ENCODE results near the gene EFCAB14.
A peak's percentile ranks its signal among the peaks of the same experiment; 100 is the strongest.
"Not testable (repeated sequence)": the region's sequence is repeated elsewhere in the genome, so short reads cannot be mapped to it uniquely, and the experiment has no call there.

EFCAB14 gene

GRCh38 chr1:46721686-46722205 is 2.8 kb upstream of the EFCAB14 start:
- DNase-seq = no peak

DNA sequence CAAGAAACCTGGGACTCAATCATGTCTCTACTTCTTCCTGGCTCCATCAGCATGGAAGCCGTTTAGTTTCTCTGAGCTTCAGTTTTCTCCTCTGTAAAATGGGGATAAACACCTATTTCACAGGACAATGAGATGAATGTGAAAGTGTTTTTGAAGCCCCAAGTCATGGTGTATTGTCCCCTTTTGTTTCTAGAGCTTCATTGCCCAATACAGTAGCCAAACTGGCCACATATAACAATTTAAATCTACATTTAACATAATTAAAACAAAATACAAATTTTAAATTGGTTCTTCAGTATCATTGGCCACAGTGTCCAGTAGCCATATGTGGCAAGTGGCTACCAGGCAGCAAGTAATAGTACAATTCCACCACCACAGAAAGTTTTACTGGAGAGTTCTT is 2.3 kb upstream of the EFCAB14 start:
- DNase-seq = no peak

GRCh38 chr1:46720319-46720718 is 1.4 kb upstream of the EFCAB14 start:
- not testable (repeated sequence) for DNase-seq

DNA sequence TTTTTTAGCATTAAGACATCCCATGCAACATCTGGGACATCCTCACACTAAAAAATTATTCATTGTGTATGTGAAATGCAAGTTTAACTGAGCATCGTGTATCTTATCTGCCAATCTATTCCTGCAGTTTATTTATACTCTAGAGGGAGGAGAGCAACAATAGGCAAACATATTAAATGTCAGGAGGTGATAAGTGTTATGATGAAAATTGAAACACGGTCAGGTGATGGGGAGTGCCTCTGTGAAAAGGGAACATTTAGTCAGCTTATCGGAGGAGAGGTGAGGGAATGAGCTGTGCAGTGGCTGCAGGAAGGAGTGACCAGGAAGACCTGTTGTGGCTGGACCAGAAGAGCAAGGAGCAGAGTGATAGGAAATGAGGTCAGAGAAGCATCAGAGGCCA is 775 bp upstream of the EFCAB14 start:
- peak; percentile 4 for DNase-seq

DNA sequence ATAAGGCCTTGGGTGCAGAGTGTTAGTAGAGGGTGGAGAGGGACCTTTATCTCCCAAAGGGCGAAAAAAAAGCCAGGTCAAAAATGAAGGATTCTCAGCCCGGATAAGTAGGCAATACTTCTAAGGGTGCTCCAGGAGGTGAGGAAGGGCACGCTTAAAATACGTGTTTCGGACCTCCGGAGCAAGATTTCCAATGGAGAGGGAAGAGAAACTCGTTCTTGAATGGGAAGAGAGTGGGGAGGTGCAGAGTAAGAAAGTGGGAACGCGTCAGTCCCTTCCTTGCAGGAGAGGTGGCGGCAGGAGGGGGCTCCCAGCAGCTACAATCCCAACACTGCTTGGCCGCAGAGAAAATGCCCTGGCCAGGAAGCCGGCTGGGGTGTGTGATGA is 581 bp downstream of the EFCAB14 start:
- DNase-seq = no peak

DNA sequence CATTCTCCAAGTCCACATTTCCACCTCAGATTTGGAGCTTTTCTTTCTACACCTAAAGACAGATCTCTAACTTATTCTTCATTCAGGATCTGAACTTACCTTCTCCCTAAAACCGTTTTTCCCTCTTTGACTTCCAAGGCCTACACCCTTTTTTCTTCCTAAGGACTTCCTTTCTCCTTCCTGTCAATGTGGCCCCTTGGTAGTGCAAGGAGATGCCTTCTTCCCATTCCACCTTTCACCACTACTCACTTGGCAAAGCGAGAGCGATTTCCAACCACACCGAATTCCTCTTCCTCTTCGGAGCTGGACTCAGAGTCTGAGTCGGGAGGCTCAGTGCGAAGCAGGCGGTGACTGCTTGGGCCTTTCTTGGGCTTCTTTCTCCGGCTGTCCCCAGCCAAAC is 1.3 kb downstream of the EFCAB14 start:
- no peak for DNase-seq

- no peak for DNase-seq
Observed at GRCh38 chr1:46714976-46715375, 3.9 kb downstream of the EFCAB14 start.

DNA sequence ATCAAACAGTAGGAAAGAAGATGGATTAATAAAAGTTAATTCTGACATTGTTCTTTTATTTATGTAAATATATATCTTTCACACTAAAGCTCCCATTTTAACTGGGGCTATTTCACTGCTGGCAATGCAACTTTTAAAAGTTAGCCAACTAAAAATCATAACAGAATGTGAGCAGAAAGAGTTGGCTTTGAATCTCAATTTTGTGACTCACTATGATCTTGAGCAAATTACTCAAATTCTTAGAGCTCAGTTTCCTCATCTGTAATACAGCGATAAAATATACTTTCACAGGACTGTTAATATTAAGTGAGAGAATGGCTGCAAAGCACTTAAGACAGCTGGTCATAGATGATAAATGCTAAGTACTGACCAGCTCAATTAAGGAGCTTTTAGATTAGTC is 10.8 kb downstream of the EFCAB14 start:
- no peak for DNase-seq

DNA sequence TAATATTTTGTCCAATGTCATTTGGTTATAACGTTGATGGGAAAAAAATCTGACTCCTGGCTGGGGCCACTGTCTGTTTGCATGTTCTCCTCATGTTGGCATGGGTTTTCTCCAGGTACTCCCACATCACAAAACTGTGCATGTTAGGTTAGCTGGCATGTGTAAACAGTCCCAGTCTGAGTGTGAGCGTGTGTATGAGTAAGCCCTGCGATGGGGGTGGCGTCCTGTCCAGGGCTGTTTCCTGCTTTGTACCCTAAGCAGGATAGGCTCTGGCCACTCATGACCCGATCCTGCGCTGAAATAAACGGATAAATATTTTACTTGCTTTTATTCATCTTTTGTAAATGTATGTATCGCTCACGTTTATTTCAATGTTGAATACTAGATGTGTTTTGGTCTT is 13.5 kb downstream of the EFCAB14 start:
- DNase-seq = no peak

GRCh38 chr1:46703927-46704641 is 14.8 kb downstream of the EFCAB14 start:
- no peak for DNase-seq

DNA sequence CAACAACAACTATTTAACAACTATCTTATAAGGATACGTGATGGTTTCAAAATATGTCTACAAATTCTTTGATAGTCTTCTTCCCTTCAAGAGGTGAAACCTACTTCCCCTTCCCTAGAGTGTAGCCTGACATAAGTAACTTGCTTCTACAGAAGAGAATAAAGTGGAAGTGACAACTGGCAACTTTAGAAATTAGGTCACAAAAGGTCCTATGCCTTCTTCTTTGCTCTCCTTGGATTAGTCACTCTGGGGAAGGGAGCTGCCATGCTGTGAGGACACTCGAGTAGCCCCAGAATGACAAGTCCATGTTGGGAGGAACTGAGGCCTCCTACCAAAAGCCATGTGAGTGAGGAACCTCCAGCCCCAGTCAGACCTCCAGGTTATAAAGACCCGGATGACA is 19.2 kb downstream of the EFCAB14 start:
- no peak for DNase-seq

DNA sequence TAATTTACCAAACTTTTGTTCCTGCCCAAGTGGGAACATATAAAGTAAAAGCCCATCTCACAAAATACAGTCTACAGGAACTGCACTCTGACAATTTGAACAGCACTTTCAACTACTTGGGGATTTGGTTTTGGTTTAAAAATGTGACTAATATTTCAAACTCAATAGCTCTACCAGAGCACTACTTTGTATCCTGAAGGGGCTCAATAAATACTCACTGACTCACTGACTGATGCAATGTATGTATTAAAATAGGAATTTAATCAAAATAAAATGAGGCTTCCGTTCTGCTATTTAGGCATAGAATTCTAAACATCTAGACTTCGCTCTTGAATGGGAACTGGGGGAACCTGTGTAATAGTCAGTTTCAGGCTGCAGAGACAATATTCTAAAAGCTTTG is 21.9 kb downstream of the EFCAB14 start:
- DNase-seq = no peak

GRCh38 chr1:46694676-46695075 is 24.2 kb downstream of the EFCAB14 start:
- not testable (repeated sequence) for DNase-seq

DNA sequence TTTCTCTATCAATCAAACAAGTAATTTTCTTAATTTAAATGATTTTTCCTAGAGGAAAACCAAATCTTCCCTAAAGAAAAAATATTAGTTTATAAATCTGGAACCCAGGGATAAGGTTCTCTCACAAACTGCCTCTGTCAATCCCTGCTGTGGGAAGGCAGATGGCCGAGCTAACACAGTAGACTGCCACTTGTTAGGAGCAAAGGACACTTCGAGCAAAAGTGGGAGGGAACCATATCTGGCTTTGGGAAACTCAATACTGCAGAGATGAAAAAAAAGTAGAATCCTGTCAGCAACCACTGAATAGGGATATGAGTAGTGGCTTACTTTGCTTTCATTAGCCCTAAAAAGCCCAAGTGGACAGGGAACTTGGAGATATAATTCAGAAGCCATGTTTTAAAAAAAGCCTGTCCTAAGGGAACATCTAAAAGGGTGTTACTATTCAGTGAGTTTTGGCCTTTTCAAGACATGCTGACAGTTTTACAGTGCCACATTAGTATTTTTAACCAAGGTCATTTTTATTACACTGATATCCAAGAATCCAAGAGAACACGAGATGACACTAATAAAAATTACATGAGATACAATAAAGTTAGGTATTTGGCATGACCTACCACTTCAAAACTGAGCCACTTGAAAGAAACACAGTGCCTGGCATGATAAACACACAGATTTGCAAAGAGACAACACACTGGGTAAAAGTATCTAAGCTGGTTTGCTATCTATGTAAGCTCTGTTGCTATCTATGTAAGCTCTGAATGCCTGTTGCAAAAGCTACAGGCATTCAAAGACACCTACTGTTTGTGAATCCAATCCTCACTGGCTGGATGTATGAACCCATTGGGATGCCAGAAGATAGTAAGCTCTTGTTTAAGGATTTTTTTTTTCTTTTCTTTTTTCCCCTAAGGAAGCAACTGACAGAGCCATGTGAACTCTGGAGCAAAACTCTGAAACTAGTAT is 25.8 kb downstream of the EFCAB14 start:
- no peak for DNase-seq

GRCh38 chr1:46691997-46692790 is 26.7 kb downstream of the EFCAB14 start:
- DNase-seq = no peak

- no peak for DNase-seq
Observed at GRCh38 chr1:46690931-46691421, 27.9 kb downstream of the EFCAB14 start.

DNA sequence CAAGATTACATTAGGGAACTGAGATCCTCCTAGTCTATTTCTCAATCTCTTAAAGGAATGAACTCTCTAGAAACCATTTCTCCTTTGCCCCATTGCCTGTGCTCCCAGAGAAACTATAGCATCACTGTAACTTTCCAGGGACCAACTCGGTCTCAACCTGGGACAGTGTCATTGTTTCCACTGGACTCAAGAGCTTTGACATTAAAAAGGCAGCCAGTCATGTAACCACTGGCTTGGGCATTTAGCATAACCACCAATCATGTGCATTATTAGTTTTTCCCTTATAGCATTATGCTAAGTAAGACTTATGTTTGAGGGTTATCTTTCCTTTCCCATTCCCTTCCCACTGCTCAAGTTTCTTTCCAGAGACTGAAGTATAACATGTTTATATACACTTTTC is 29.0 kb downstream of the EFCAB14 start:
- DNase-seq = no peak

DNA sequence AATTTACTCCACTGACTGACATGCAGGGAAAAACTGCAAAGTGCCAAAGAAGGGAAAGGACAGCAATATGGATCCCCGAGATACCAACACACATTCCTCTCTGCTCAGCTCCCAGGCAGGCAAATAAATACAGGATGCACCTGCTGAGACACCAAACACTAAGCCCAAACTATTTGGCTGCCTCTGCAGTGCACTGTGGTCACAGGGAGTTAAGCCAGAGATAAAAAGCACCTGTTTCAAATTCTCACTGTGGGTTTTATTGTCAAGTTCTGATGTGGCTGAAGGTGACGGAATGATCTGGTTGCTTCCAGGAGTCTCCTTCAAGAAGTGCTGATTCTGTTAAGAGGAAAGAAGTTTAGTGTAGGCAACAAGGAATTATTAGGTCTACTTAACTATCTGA is 29.6 kb downstream of the EFCAB14 start:
- DNase-seq = no peak

GRCh38 chr1:46687921-46688509 is 30.9 kb downstream of the EFCAB14 start:
- no peak for DNase-seq

GRCh38 chr1:46687093-46687659 is 31.7 kb downstream of the EFCAB14 start:
- no peak for DNase-seq

- DNase-seq = no peak
Observed at GRCh38 chr1:46686255-46686654, 32.7 kb downstream of the EFCAB14 start.

GRCh38 chr1:46684670-46685069 is 34.2 kb downstream of the EFCAB14 start:
- no peak for DNase-seq
